Right hindlimb (tissue), 1 donor: ENCODE data around the gene PDCD6IP.

Experiments used
- DNase-seq: peaks from one replicate; pipeline ENCODE4 v3.0.0-alpha.2; 2018

The PDCD6IP gene

GRCh38 chr3:33895658-33896057 lies 97.2 kb downstream of the PDCD6IP start:
- DNase-seq, result no peak

- DNase-seq, result no peak
Measured at GRCh38 chr3:33897306-33897705, 98.9 kb downstream of the PDCD6IP start.

DNA sequence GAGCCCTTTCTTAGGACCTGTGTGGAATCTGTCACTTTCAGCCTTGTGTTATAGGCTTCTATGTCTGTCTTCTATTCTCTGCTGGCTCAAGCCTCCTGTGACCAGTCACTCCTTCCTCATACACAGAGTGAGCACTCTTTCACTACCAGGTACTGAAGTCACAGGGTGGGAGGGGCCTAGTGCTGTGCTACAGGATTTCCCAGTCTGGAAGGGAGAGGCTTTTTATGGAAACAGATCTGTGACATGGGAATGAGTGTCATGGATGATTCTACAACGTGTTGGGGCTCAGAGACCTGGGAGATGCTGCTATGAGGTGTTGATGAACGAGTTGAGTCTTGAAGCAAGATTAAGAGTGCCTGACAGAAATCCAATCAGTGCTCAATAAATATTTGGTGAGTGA lies 100.5 kb downstream of the PDCD6IP start:
- DNase-seq, result no peak

DNA sequence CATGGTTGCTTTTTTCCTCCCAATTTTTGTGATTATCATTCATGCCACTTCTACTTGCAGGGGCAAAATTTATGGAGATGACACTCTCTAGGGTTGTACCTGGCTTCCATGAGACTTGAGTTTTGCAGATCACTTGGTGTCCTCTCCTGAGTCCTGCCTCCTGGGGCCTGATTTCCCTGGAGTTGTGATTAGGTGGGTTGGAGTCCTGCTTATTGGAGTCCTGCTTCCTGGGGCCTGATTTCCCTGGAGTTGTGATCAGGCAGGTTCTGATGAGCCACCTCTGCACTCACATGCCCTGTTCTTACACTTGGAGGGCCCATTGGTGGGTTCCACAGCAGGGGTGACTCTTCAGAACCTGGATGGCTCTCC lies 102.0 kb downstream of the PDCD6IP start:
- no peak for DNase-seq

DNA sequence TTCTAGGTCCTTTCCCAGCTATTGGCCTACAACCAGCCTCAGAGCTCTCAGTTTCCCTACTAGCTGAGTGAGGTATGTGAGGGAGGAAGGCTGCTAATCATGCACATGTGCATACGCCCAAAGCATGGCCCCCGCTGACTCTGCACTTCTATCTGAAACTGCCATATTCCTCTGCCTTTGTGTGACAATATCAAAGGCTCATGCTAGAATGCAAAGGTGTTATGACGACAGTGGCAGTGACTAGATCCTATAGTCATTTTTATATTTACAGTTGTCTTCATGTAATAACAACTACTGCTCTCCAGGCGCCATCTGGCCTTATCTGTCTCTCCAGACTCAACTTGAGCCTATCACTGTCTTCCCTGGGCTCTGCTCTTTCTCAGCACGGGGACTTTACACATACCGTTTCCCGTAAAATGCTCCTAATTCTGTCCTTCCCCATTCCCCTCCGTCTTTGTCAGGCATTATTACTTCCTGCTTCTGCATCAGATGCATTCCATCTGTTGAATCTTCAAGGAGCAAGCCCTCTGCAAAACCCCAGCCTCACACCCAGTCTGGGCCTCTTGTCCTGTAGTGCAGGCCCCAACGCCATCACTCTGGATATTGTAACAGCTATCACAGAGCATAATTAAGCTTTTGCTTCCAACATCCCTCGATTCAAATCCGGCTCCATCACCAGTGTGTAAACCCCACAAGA lies 102.5 kb downstream of the PDCD6IP start:
- no peak for DNase-seq

- no peak for DNase-seq
Measured at GRCh38 chr3:33901862-33902563, 103.6 kb downstream of the PDCD6IP start.

GRCh38 chr3:33904730-33905129 lies 106.3 kb downstream of the PDCD6IP start:
- no peak for DNase-seq

DNA sequence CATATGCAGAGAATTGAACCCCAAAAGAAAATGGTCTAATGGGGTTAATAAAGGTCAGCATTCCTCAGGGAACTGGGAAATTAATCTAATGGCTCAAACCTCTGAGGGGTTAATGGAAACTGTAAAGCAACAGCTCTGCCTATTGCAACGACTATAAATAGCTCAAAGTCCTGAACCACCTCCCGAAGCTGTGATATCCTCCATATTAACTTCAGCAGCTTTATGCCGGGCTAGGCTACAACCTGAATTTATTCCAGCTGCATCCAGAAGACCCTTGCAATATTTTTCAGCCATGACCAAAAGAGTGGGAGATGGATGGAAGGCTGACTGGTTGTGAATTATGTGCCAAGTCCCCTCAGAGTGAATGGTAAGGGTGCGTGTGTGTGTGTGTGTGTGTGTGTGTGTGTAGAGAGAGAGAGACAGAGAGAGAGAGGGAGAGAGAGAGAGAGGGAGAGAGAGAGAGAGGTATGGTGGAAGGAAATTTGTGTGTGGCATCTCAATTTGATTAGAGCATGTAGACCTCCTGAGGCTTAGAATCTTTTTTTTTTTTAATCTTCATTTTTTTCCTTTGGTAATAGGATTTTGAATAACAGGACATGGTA lies 109.9 kb downstream of the PDCD6IP start:
- no peak for DNase-seq

- no peak for DNase-seq
Measured at GRCh38 chr3:33909547-33909946, 111.1 kb downstream of the PDCD6IP start.

DNA sequence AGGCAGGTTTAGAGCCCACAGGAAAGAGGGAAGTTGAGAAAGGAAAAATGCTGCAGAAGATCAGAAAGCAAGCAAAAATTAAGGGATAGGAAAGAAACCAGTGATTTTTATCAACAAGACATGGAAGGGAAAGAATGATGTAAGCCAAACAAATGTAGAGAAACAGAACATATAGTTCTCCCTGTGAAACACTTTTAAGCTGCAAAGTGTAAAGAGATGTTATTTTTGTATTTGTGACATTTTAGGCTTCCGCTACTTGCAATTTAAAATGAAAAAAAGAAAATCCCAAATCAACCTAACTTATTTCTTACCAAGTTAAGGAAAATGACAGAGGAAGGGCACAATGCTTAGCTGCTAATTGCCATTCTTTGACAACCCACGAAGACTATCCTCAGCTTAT lies 111.6 kb downstream of the PDCD6IP start:
- no peak for DNase-seq

DNA sequence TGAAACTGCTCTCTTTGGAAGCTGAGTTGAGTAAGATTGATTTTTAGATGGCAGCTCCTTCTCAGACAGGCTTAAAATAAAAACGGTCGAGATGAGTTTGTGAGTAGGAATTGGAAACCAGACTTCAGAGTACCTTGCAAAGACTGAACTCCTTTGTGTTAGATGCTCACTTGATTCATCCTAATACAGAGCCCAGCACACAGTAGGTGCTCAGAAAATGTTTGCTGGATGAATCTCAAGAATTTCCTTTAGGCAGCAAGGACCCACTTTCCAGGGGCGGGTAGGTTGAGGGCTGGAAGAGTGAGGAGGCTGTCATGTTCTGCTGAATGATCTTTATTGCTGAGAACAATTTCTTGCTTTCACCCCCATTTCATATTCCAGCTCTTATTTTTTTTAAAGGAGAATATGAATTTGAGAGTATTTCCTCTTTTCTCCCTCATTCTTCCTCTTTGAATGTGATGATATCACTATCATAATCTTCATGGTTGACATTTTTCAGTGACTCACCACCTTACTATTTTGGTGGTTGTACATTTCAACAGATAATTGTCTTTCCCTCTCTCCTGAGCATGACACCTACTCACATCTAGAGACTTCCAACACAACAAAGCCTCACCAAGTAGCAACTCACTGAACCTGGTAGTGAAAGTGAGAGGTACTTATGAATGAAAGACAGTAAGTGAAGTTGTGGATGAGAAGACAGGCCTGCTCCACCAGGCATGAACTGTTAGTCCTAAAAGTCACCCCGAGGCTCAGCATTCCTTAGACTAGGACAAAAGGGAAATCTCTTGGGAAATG lies 113.3 kb downstream of the PDCD6IP start:
- no peak for DNase-seq

GRCh38 chr3:33914212-33914611 lies 115.8 kb downstream of the PDCD6IP start:
- no peak for DNase-seq

- no peak for DNase-seq
Measured at GRCh38 chr3:33914731-33915379, 116.4 kb downstream of the PDCD6IP start.

GRCh38 chr3:33915796-33916546 lies 117.5 kb downstream of the PDCD6IP start:
- no peak for DNase-seq

- DNase-seq, result no peak
Measured at GRCh38 chr3:33918126-33918756, 119.8 kb downstream of the PDCD6IP start.
